DMS79 treated with DMSO at 0.1 percent for 48 hours (cell line): ENCODE data around the gene FXR1.
"Not testable (repeated sequence)": the region's sequence is repeated elsewhere in the genome, so short reads cannot be mapped to it uniquely, and the experiment has no call there.

ENCODE experiments used
- DNase-seq: peaks from one replicate; lab custom pipeline; 2025; lab: John Stamatoyannopoulos, UW

Gene FXR1

GRCh38 chr3:180934638-180935037, 22.2 kb downstream of the FXR1 start:
- DNase-seq = no peak

DNA sequence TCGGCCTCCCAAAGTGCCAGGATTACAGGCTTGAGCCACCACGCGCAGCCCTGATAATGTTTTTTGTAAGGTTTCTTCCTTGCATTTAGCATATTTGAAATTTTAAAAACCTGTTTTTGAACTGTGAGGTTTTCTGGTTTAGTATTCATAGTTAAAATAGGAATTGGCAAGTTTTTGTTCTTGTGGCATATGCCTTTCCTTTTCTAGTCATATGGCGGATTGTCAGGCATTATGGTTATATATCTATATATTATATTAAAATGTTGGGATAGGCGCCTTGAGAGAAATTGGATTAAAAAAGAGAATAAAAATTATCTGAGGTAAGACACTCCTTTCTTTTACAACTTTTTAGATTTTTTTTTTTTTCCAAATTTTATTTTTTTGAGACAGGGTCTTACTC, 28.4 kb downstream of the FXR1 start:
- no peak for DNase-seq

GRCh38 chr3:180947761-180948390, 35.4 kb downstream of the FXR1 start:
- no peak for DNase-seq

GRCh38 chr3:180959691-180960090, 47.2 kb downstream of the FXR1 start:
- no peak for DNase-seq

GRCh38 chr3:180961087-180961486, 48.6 kb downstream of the FXR1 start:
- DNase-seq = no peak

GRCh38 chr3:180961552-180961951, 49.1 kb downstream of the FXR1 start:
- no peak for DNase-seq

GRCh38 chr3:180962530-180962929, 50.1 kb downstream of the FXR1 start:
- DNase-seq = no peak

- no peak for DNase-seq
Observed at GRCh38 chr3:180970931-180971330, 58.5 kb downstream of the FXR1 start.

GRCh38 chr3:180973543-180973942, 61.1 kb downstream of the FXR1 start:
- no peak for DNase-seq

- no peak for DNase-seq
Observed at GRCh38 chr3:180974286-180974685, 61.8 kb downstream of the FXR1 start.

- DNase-seq = no peak
Observed at GRCh38 chr3:180977498-180977897, 65.0 kb downstream of the FXR1 start.

DNA sequence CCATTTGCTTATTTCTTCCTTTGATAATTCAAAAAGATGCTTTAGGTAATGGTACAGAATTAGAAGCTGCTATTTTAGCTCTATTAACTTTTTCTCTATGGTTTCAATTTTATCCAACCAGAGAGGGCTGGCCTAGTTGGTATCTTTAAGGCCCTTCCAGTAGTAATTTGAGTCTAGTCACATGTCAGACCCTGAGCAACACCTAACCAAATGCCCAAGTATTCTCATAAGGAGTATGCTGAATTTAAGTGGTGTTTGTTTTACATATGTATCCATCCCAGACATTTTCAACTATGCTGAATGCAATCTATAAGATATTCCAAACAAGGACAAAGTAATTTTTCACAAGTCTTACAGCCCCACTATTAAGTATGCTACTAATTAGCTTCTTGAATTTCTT, 67.5 kb downstream of the FXR1 start:
- no peak for DNase-seq

DNA sequence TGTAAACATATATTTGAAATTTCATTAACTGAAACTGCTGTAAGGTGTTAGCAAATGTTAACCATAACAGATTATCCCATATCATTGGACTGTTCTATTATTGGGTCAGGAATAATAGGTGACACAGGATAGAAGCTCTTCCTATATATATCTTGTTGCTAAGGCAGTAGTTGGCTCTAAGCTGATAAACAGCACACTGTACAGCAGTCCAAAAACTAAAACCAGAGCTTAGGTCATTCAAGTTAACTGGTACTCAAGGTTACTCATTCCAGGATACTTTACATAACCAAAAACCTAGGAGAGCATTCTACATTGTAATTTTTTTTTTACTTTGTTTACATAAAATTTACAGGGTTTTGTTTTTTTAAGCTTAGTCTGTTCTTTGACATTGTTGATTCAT, 68.1 kb downstream of the FXR1 start:
- no peak for DNase-seq

- no peak for DNase-seq
Observed at GRCh38 chr3:180981912-180982311, 69.4 kb downstream of the FXR1 start.

DNA sequence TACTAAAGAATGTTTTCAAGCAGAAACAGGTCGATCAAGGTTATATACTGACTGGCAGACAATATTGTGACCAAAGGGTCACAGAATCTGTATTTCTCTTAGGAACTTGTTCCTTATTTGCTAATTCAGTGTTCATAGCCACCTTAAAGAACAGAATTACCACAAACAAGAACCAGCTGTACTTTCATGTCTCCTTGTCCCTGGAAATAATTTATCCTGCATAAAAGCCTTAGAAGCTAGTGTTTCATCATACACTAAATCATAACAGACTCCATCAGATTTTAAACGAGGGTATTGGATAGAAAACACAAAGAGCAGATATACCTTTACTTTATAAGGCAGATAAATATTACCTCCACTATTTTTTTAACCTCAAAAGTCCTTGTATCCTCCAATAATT, 70.7 kb downstream of the FXR1 start:
- DNase-seq = no peak

DNA sequence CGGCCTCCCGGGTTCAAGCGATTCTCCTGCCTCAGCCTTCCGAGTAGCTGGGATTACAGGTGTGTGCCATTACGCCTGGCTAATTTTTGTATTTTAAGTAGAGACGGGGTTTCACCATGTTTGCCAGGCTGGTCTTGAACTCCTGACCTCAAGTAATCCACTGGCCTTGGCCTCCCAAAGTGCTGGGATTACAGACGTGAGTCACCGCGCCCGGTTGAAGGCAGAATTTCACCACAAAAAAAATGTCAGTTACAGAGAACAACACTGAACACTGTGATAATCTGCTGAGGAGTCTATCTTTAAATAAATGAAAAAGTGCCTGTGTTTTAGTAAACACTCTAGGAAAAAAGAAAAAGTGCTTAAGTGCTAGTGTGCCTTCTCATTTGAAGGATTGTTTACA, 73.9 kb downstream of the FXR1 start:
- not testable (repeated sequence) for DNase-seq

GRCh38 chr3:180987344-180987743, 74.9 kb downstream of the FXR1 start:
- no peak for DNase-seq

- peak; percentile 97 for DNase-seq
Observed at GRCh38 chr3:180989291-180990163, 77.1 kb downstream of the FXR1 start, which contains the start of gene DNAJC19. Gene DNAJC19, minus strand, starts transcription at chr3:180989736. Its CDS starts 134 bp downstream, at chr3:180989602.

- no peak for DNase-seq
Observed at GRCh38 chr3:180990505-180990904, 78.0 kb downstream of the FXR1 start.

GRCh38 chr3:180996415-180996932, 84.0 kb downstream of the FXR1 start:
- DNase-seq = no peak

DNA sequence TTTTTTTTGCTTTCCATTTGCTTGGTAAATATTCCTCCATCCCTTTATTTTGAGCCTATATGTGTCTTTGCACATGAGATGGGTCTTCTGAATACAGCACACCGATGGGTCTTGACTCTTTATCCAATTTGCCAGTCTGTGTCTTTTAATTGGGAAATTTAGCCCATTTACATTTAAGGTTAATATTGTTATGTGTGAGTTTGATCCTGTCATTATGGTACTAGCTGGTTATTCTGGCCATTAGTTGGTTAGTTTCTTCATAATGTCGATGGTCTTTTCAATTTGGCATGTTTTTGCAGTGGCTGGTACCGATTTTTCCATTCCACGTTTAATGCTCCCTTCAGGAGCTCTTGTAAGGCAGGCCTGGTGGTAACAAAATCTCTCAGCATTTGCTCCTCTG, 89.9 kb downstream of the FXR1 start:
- not testable (repeated sequence) for DNase-seq

- not testable (repeated sequence) for DNase-seq
Observed at GRCh38 chr3:181003469-181003868, 91.0 kb downstream of the FXR1 start.

GRCh38 chr3:181006541-181006940, 94.1 kb downstream of the FXR1 start:
- no peak for DNase-seq
